Stimulated activated CD8-positive, alpha-beta memory T cell treated with anti-CD3 and anti-CD28 coated beads, Interleukin-7, amount 100 ng/mL, for 48 hours (primary cell): Measurements from ENCODE around the gene CCL1.
"Not testable (repeated sequence)": the region's sequence is repeated elsewhere in the genome, so short reads cannot be mapped to it uniquely, and the experiment has no call there.

Experiments used
- DNase-seq, 2 donors: peaks; one replicate each; pipeline ENCODE4 v3.0.0-alpha.2; 2020; ENCODE audit warnings: low read depth in 1 of 2; ENCODE audit errors: extremely low read depth in 1 of 2

CCL1 gene

GRCh38 chr17:34361478-34362061 is 1.5 kb downstream of the CCL1 start:
- peak; percentile 43 to 75 for DNase-seq

- no peak for DNase-seq
Observed at GRCh38 chr17:34360601-34361270, 2.3 kb downstream of the CCL1 start.

GRCh38 chr17:34358631-34359030 is 4.4 kb downstream of the CCL1 start:
- DNase-seq: no peak

DNA sequence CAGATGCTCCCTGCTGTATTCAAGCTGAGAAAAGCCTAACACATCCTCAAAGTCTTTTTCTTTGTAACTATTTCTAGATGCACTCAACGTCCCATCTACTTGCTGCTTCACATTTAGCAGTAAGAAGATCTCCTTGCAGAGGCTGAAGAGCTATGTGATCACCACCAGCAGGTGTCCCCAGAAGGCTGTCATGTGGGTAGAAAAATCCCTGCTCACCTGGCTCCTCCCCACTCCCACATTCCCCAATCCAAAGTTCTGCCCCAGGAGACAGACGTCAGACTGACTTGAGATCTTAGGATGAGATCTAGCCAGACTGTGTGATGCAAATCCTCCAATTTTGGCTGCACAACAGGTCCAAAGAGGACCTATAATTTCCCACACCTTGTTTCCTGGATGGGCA is 5.6 kb downstream of the CCL1 start:
- no peak for DNase-seq

- no peak for DNase-seq
Observed at GRCh38 chr17:34356194-34356593, 6.8 kb downstream of the CCL1 start, which contains the start of gene CCL13. TSS of gene CCL13 (plus strand) at chr17:34356480. CDS start at chr17:34356527, 47 bp downstream.

DNA sequence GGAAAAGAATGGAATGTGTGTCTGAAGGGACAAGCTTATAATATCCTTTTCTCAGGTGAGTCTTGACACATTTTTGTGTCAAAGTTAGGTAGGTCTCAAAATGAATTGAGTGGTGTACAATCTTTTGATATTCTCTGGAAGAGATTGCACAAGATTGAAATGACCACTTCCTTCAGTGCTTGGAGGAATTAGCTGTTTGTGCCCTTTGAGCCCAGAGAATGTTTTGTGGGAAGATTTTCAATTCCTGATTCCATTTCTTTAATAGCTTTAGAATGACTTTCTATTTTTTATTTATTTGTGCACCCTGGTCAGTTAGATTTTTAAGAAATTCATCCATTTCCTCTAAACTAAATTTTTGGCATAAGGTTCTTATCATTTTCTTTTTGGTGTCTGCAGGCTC is 8.4 kb downstream of the CCL1 start:
- DNase-seq: no peak

GRCh38 chr17:34352191-34352590 is 10.8 kb downstream of the CCL1 start:
- no peak for DNase-seq

- no peak for DNase-seq
Observed at GRCh38 chr17:34351096-34351495, 11.9 kb downstream of the CCL1 start.

GRCh38 chr17:34349751-34350150 is 13.3 kb downstream of the CCL1 start:
- DNase-seq: no peak

- no peak for DNase-seq
Observed at GRCh38 chr17:34347063-34347462, 16.0 kb downstream of the CCL1 start.

DNA sequence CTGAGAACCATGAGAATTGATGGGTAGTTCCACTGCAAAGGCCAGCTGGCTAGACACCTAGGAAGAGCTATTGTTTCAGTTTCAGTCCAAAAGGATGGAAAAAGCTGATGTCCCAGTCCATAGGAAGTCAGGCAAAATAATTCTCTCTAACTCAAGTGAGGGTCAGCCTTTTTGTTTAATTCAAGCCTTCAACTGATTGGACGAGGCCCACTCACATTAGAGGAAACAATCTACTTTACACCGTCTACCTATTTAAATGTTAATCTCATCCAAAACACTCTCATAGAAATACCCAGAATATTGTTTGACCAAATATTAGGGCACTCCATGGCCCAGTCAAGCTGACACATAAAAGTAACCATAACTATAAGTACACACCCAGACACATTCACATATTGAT is 21.1 kb downstream of the CCL1 start:
- no peak for DNase-seq

DNA sequence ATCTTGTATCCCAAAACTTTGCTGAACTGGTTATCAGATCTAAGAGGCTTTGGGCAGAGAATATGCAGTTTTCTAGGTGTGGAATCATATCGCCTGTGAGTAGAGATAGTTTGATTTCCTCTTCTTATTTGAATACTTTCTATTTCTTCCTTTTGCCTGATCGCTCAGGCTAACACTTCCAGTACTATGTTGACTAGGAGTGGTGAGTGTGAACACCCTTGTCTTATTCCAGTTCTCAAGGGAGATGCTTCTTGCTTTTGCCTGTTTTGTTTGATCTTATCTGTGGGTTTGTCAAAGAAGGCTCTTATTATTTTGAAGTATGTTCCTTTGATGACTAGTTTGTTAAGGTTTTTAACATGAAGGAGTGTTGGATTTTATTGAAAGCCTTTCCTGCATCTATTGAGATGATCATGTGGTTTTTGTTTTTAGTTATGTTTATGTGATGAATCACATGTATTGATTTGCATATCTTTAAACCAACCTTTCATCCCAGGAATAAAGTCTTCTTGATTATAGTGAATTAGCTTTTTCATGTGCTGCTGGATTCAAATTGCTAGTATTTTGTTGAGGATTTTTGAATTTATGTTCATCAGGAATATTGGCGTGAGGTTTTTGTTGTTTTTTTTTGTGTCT is 23.8 kb downstream of the CCL1 start:
- no peak for DNase-seq

- DNase-seq: no peak
Observed at GRCh38 chr17:34337701-34338100, 25.3 kb downstream of the CCL1 start.

DNA sequence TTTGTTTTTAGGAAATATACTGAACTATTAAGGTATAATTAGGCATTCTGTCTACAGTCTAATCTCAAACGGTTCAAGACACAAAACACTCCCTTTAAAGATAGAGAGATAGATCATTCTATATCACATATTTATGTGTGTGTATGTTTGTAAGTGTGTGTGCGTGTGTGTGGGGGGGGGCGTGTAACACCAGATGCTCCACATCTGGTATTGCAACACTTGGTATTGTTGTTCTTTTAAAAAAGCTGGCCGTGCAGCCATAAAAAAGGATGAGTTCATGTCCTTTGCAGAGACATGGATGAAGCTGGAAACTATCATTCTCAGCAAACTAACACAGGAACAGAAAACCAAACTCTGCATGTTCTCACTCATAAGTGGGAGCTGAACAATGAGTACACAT is 35.5 kb downstream of the CCL1 start:
- DNase-seq: not testable (repeated sequence)

GRCh38 chr17:34321964-34322363 is 41.1 kb downstream of the CCL1 start:
- DNase-seq: no peak

DNA sequence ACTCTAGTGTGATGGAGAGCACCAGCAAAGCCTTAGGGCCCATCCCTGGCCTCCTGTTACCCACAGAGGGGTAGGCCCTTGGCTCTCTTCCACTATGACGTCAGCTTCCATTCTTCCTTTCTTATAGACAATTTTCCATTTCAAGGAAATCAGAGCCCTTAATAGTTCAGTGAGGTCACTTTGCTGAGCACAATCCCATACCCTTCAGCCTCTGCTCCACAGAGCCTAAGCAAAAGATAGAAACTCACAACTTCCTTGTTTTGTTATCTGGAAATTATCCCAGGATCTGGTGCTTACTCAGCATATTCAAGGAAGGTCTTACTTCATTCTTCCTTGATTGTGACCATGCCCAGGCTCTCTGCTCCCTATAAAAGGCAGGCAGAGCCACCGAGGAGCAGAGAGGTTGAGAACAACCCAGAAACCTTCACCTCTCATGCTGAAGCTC is 44.0 kb downstream of the CCL1 start, which contains the start of gene CCL8:
TSS of gene CCL8 (plus strand) at position 397 of the 445 bp plus-strand sequence. CDS start 67 bp downstream, outside the sequence.
- DNase-seq: no peak

DNA sequence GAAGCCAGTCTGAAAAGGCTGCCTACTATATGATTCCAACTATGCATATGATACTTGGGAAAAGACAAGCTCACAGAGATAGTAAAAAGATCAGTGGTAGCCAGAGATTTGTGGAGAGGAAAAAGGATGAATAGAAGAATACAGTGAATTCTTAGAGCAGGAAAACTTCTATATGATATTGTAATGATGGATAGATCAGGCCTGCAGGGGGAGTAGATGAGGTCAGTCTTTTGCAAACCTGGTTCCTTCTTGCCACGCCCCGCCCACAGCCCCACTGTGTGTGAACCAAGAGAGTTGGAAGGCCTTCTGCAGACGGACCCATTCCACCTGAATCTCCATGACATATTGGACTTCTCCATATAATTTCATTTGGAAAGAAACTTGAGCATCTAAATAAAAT is 44.6 kb downstream of the CCL1 start:
- peak in 1 of 2 donors; percentile 2 for DNase-seq

- no peak for DNase-seq
Observed at GRCh38 chr17:34314279-34314678, 48.8 kb downstream of the CCL1 start.

DNA sequence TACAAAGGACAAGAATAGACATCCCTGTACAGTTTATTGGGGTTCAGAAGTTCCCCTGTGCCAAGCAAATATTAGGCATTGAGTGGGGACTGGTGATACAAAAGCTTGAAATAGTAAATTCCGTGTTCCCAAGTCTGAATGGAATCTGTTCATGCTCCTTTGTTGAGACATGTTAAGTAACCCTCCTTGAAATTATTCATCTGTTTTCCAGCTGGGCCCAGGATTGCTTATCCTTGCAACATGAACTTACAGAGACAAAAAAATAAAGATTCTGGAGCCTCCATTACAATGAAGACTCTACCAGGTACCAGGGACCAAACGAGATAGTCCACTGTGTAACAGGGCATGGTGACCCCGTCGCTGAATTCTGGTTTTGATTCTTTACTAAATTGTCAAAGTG is 49.9 kb downstream of the CCL1 start:
- no peak for DNase-seq

DNA sequence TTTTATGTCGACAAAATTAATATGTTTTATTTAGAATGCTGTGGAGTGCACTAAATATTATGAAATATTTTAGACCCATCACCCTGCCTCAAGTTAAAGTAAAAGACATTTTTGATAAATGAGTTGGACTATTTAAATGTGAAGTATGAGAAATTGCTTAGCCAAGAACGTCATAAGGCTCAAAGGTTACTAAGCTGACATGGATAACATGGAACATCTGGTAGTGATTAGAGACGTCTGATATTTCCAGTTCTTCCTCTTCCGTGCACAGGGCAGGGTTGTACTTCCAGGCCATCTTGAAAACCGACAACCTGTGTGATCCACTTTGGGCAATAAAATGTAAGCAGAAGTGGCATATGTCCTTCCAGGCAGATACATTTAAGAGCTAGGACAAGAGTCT is 51.0 kb downstream of the CCL1 start:
- no peak for DNase-seq

- DNase-seq: no peak
Observed at GRCh38 chr17:34311291-34311690, 51.7 kb downstream of the CCL1 start.
